ENCODE measurements around the gene OSCP1.

DNA sequence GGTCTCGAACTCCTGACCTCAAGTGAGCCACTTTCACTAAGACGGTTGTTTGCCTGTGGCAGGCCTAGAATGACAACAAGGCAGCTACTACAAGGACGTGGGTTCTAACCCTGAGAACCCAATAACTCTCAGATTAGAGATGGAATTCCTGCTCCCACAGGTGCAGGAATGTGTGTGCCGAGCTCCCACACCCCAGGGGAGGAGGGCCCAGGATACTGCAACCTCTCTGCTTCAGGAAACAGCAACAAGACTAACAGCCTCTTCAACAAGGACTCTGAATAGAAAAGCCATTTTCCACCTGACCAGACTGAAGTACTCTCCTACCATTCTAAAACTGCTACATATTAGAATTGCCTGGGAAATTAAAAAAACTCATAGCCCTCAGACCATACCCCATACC lies 57.4 kb downstream of the OSCP1 start:
- no peak for TF ChIP-seq CTCF (conservative IDR thresholded peaks at IDR 0.05; ENCODE audit: low read length)
- TF ChIP-seq EZH2phosphoT487 (IDR thresholded peaks at IDR 0.05; ENCODE audit: borderline replicate concordance) = no peak
